GM12801 (cell line): Measurements from ENCODE around the gene DISC1.

Source experiments
- TF ChIP-seq, protein P1 (sequence below): IDR thresholded peaks from one replicate; pipeline ENCODE4 v1.5.1; 2011; ENCODE audit warnings: control low read depth; ENCODE audit not compliant: insufficient read length; ENCODE audit errors: extremely low read depth

Gene DISC1

DNA sequence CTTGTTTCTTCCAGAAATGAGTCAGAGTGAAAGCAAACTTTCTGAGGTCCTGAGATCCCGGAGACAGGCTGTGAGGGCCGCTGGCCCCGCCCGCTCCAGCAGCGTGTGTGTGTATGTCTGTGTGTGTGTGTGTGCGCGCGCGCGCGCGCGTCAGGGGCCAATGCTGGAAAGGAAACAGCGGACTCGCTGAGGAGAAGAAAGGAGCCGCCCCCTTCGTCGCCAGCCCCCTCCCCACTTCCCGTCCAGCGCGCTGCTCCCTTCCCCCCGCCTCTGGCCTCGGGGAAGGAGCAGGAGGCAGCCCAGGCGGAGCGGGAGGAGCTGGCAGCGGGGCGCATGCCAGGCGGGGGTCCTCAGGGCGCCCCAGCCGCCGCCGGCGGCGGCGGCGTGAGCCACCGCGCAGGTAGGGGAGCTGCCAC is at the start of gene DISC1:
TSS of gene DISC1 (plus strand) at position 256 of the 416 bp plus-strand sequence. CDS start at position 334, 78 bp downstream.
- TF ChIP-seq, protein P1, sequence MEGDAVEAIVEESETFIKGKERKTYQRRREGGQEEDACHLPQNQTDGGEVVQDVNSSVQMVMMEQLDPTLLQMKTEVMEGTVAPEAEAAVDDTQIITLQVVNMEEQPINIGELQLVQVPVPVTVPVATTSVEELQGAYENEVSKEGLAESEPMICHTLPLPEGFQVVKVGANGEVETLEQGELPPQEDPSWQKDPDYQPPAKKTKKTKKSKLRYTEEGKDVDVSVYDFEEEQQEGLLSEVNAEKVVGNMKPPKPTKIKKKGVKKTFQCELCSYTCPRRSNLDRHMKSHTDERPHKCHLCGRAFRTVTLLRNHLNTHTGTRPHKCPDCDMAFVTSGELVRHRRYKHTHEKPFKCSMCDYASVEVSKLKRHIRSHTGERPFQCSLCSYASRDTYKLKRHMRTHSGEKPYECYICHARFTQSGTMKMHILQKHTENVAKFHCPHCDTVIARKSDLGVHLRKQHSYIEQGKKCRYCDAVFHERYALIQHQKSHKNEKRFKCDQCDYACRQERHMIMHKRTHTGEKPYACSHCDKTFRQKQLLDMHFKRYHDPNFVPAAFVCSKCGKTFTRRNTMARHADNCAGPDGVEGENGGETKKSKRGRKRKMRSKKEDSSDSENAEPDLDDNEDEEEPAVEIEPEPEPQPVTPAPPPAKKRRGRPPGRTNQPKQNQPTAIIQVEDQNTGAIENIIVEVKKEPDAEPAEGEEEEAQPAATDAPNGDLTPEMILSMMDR: no peak

DNA sequence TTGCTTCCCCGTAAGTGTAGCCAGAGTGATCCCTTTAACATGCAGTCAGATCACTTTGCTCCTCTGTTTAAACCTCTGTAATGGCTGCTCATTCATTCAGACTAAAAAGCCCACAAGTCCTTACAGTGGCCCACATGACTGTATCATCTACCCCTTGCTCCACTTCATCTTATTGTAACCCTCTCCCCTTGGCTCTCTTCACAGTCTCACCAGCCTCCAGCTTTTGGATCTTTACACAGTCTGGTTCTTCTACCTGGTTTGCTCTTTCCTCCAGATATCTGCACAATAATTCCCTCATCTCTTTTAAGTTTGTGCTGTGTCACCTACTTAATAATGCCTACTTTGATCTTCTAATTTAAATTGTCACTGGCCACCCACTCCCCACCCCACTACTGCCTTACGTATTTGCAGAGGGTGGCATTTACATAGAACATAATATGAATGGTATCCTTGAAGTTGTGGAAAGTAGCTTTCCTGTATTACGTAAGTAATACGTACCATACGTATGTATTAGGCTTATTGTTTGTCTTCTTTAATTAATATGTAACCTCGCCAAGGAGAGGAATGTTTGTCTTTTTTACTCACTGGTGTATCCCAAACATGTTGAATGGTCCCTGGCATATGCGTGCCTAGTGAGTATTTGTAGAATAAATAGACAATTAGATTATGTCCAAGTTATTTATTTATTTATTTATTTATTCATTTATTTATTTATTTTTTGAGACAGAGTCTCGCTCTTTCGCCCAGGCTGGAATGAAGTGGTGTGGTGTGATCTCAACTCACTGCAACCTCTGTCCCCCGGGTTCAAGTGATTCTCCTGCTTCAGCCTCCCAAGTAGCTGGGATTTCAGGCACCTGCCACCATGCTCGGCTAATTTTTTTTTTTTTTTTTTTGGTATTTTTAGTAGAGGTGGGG is 49.5 kb upstream of the DISC1 start:
- TF ChIP-seq, protein P1: no peak

DNA sequence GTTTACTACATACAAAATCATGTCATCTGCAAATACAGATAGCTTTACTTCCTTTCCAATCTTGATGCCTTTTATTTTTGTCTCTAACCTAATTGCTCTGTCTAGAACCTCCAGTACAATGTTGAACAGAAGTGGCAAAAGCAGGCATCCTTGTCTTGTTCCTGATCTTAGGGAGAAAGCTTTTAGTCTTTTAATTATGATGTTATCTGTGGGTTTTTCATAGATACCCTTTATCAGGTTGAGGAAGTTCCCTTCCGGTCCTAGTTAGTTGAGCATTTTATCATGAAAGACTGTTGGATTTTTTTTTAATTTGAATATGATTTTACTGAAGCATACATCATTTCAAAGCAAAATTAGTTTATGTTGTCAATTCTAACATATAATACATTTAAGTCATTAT is 45.7 kb upstream of the DISC1 start:
- TF ChIP-seq, protein P1: no peak

DNA sequence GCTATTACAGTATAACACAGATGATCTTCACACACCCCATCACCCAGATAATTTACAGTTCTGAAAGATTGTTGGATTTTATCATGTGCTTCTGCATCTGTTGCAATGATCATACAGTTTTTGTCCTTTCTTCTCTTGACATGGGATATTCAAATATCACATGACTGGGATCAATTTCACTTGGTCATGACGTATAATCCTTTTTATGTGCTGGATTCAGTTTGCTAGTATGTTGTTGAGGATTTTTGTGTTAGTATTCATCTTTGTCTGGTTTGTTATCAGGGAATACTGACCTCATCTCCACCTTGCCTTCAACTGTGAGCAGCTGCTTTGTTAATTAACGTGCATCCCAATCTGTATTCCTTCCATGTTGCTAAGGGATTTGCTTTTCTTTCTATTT is 44.7 kb upstream of the DISC1 start:
- TF ChIP-seq, protein P1: no peak

DNA sequence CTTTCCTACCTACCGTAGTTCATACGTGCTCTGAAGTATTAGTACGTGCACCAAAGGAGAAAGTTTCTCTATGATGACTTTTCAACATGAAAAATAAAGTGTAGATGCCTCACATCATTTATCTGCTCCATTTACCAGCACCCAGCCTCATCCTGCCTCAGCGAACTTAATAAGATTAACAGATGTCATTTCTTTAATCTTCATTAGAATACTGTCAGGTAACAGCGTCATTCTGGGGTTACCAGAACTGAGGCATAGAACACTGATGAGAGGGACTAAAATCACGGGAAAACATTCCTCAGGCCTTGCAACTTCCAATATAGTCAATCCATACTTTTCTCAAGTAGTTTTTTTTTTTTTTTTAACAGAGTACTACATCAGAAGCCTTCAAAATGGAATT is 43.2 kb upstream of the DISC1 start:
- TF ChIP-seq, protein P1: no peak

DNA sequence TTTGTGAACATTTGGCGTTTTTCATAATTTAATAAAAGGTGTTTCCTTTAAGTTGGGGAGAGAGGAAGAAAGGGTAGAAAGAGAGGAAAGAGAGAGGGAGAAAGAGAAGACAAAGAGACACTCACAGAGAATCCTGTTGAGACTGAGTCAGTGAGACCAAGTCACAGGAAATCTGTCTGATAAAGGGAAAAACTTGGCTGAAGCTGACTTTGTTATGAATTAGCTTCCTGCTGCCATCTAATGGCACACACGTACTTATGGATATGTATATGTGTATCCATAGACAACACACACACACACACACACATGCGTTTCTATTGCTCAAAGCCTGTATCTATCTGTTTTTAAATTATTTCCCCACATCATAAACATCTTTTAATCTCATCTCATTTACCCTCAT is 42.5 kb upstream of the DISC1 start:
- TF ChIP-seq, protein P1: no peak

DNA sequence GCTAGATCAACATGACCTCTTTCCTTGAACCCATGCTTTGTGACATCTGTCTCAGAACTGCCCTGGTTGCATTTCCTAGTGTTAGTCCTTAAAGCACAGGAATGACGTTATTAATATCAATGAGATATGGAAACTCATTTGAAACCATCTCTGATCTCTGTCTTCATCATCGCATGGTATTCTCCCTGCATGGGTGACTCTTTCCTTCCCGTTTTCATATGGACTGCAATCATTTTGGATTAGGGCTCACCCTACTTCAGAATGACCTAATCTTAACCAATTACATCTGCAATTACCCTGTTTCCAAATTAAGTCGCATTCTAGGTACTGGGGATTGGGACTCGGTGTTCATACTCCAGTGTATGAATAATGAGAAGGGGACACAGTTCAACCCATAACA is 41.7 kb upstream of the DISC1 start:
- TF ChIP-seq, protein P1: no peak
